Prostate gland (tissue), 2 donors: ENCODE measurements around the gene GPR139. TPM values are rescaled to one million over a fixed set of nuclear protein-coding genes. Genes with fewer than 3 reads are reported as not detected.
A peak's percentile ranks its signal among the peaks of the same experiment; 100 is the strongest.

ENCODE experiments used
- DNase-seq: peaks from one replicate; pipeline ENCODE4 v3.0.0-alpha.2; 2019; ENCODE audit warnings: low spot score
- H3K27ac ChIP-seq, 2 donors: fragments of 200-600 bp; sonication (generic); 2 replicates each; pipeline ENCODE4 v1.5.1; 2017 to 2019
- H3K27me3 ChIP-seq: fragments of 200-600 bp; sonication (generic); replicated peaks from 2 replicates; pipeline ENCODE4 v1.5.1; 2019; ENCODE audit not compliant: insufficient read depth
- H3K36me3 ChIP-seq, 2 donors: fragments of 200-600 bp; sonication (generic); 1 replicate in 1 of 2; 2 replicates in 1 of 2; pipeline versions ENCODE4 v1.5.1 to v1.8.1; 2017 to 2019
- H3K4me1 ChIP-seq: fragments of 200-600 bp; sonication (generic); replicated peaks from 2 replicates; pipeline ENCODE4 v1.5.1; 2019
- H3K4me3 ChIP-seq, 2 donors: fragments of 200-600 bp; sonication (generic); 2 replicates each; pipeline ENCODE4 v1.5.1; 2017 to 2019
- H3K9me3 ChIP-seq: fragments of 200-600 bp; sonication (generic); 2 replicates; pipeline ENCODE4 v1.5.1; 2017
- POLR2A ChIP-seq: fragments of 450-650 bp; IDR thresholded peaks from one replicate; pipeline ENCODE4 v1.6.1; 2016; ENCODE audit warnings: antibody characterized with exemption, mild to moderate bottlenecking
- POLR2AphosphoS5 ChIP-seq: sonication (generic); formaldehyde crosslinking; IDR thresholded peaks from one replicate; pipeline ENCODE4 v1.6.1; 2017; ENCODE audit warnings: antibody characterized with exemption
- WGBS: methylation state at CpG from one replicate; pipeline ENCODE4 v1.1.5; 2018; 5-methylcytosine and 5-hydroxymethylcytosine counted together
- intact Hi-C: fragments of 100-400 bp; cut with DNase I; formaldehyde crosslinking; loops from one replicate; pipeline ENCODE4 v1.14.2; 2022
- total RNA-seq, 2 donors: library from RNA; depleted of rRNA; stranded (reverse); fragments of >200 nt; gene quantifications; one replicate each; pipeline ENCODE4 v1.1.0, GENCODE V29; 2016
- TF ChIP-seq, protein P1 (sequence below), 4 experiments: fragments of 200-600 bp in 2 of 4; fragments of 450-650 bp in 2 of 4; sonication (generic) in 2 of 4; IDR thresholded peaks; 1 replicate in 3 of 4; 2 replicates in 1 of 4; pipeline ENCODE4 v1.5.1; 2016 to 2019; ENCODE audit warnings: antibody characterized with exemption in 4 of 4, mild to moderate bottlenecking in 2 of 4, moderate library complexity in 2 of 4

GPR139 gene
- not detected for total RNA-seq

DNA sequence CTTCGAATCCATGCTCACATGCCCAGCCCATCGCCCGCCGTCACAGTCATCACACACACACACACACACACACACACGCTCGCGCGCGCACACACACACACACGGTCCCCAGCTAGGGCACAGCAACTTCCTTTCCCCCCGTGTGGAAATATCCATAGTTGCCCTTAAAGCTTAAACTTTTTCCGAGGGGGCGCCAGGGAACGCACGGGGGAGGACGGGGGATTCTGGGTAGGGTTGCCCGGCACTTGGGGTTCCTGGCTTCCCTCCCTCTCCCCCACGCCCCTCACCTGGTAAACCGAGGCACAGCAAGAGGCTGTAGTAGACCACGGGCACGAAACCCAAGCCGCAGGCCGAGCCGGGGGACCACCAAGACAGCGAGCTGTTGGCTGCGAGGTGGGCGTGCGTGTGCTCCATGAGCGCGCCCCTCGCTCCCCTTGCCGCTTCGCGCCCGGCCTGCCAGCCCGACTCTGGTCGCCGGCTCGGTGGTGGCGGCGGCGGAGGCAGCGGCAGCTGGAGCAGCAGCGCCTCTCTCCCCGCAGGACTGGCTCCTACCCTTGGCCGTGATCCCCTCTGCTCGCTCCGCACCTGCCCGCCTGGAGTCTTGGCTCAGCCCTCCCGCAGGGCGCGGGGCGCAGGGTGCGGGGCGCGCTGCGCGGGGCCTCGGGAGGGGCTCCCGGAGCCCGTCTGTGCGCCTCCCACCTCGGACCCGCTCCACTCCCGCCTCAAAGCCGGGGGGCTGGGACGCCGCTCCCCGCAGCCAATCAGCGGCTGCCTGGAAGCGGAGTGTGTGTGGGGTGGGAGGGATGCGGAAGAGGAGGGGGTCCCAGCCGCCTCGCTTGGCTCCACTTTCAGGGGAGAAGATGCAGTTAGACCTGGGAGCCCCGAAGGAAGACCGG lies at the start of gene GPR139:
Gene GPR139 (minus strand): TSS at position 688 of the 896 bp plus-strand sequence. CDS start 274 bp downstream, at position 414.
- TF ChIP-seq POLR2AphosphoS5 (no peak), POLR2A (no peak)
- TF ChIP-seq, protein P1, sequence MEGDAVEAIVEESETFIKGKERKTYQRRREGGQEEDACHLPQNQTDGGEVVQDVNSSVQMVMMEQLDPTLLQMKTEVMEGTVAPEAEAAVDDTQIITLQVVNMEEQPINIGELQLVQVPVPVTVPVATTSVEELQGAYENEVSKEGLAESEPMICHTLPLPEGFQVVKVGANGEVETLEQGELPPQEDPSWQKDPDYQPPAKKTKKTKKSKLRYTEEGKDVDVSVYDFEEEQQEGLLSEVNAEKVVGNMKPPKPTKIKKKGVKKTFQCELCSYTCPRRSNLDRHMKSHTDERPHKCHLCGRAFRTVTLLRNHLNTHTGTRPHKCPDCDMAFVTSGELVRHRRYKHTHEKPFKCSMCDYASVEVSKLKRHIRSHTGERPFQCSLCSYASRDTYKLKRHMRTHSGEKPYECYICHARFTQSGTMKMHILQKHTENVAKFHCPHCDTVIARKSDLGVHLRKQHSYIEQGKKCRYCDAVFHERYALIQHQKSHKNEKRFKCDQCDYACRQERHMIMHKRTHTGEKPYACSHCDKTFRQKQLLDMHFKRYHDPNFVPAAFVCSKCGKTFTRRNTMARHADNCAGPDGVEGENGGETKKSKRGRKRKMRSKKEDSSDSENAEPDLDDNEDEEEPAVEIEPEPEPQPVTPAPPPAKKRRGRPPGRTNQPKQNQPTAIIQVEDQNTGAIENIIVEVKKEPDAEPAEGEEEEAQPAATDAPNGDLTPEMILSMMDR (IDR thresholded peaks at IDR 0.05) = no peak
- Histone ChIP-seq H3K9me3 (no peaks in the 10 kb centered on the region), H3K27me3 (peaks cover 16% of the 10 kb centered on the region), H3K36me3 (no peaks in the 10 kb centered on the region), H3K27ac (no peak within 1 kb of the TSS), H3K4me3 (no peak within 1 kb of the TSS), H3K4me1 (no peaks in the 10 kb centered on the region)
- under 1% methylated on average over 48 of the region's 76 CpGs for WGBS
- intact Hi-C loops = no loop called here
- no peak for DNase-seq

DNA sequence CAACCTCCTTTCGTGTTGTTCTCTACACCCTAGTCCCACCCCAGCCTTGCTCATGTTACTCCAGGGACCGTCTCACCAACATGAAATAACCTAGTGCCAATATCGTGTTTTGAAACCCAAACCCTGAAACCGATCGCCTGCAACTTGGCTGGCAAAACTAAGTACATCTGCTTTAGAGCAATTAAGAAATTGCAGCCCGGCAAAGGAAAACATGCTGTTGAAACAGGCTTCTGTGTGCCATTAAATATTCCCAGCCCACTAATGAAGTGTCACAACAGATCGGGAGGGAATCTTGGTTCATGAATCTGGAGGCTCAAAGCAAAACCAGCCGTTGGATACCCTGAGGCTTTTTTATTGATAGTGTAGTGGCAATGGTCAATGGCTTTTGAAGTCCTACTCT lies 48.3 kb upstream of the GPR139 start:
- Histone ChIP-seq H3K27ac (no peak overlapping the region), H3K9me3 (no peaks in the 10 kb centered on the region), H3K27me3 (peaks cover 2% of the 10 kb centered on the region), H3K36me3 (no peaks in the 10 kb centered on the region), H3K4me3 (no peak overlapping the region), H3K4me1 (no peaks in the 10 kb centered on the region)
- no peak for DNase-seq
- intact Hi-C loops = no loop called here
- WGBS = 73% methylated on average over 8 of the region's 8 CpGs
- TF ChIP-seq POLR2A = no peak
- TF ChIP-seq, protein P1 (IDR thresholded peaks at IDR 0.05) = no peak
- no peak for TF ChIP-seq POLR2AphosphoS5

DNA sequence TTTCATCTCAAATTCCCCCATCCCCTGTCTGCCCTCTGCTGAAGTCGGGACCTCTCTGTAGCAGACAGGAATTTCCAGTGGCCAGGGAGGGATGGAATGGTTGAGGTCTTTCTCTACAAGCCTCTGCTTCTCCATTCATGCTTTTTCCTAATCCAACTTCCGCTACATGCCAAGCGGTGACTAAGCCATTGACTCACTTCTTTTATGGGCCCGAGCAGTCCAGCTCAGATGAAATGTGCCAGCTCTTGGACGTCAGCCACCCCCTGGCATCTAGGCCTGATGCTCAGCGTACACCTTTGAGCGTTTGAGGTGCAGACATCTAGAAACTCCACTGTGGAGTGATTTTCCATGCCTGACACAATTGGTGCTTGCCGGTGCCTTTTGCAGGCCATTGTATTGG lies 40.7 kb upstream of the GPR139 start:
- DNase-seq = peak; percentile 93
- Histone ChIP-seq H3K27ac (no peak overlapping the region), H3K4me1 (no peaks in the 10 kb centered on the region), H3K27me3 (peaks cover 2% of the 10 kb centered on the region), H3K36me3 (no peaks in the 10 kb centered on the region), H3K4me3 (no peak overlapping the region), H3K9me3 (no peaks in the 10 kb centered on the region)
- 41% methylated on average over 8 of the region's 8 CpGs for WGBS
- intact Hi-C loops = no loop called here
- TF ChIP-seq POLR2A = no peak
- TF ChIP-seq, protein P1 (IDR thresholded peaks at IDR 0.05) = no peak
- peak; percentile 92 for TF ChIP-seq POLR2AphosphoS5

DNA sequence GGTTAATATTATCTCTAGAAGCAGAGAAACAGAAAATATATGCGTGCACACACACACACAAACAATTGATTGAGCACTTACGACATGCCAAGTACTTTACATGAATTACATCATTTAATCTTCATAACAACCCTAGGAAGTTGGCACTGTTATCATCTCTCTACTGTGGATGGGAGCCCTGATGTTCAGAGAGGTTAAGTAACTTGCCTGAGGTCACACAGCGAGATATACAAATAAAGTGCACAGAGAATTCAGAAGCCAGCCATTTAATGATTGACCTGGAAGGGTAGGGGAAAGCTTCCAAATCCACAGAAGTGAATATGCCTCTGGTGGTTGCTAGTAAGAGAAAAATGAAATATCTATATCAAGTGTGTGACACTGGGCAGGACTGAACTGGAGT lies 37.5 kb upstream of the GPR139 start:
- TF ChIP-seq POLR2A = no peak
- no peak for TF ChIP-seq POLR2AphosphoS5
- WGBS = 93% methylated on average over 3 of the region's 3 CpGs
- H3K9me3 ChIP-seq = no peaks in the 10 kb centered on the region
- intact Hi-C loops = no loop called here
- H3K4me3 ChIP-seq = no peak overlapping the region
- H3K27me3 ChIP-seq = no peaks in the 10 kb centered on the region
- no peak for DNase-seq
- no peaks in the 10 kb centered on the region for H3K4me1 ChIP-seq
- H3K36me3 ChIP-seq = no peaks in the 10 kb centered on the region
- H3K27ac ChIP-seq = no peak overlapping the region

DNA sequence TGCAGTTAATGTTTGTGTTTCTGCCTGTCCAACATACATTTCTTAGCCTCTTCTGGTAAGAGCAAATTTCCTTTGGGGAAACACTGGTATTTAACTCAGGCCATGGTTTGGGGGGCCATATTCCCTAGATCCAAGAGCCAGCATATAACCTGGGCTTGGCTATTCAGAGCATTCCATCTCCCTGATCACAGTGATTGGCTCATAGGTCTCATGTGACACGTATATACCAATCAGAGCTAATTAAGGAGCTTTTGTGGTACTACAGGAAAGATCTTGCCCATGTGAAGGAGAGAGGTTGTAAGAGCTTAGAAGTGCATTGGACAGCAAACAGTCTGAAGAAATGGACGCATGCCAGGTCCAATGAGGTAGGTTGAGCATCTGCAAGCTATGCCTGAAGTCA lies 33.4 kb upstream of the GPR139 start:
- intact Hi-C loops = no loop called here
- no peaks in the 10 kb centered on the region for H3K36me3 ChIP-seq
- TF ChIP-seq, protein P1 (IDR thresholded peaks at IDR 0.05) = no peak
- TF ChIP-seq POLR2AphosphoS5 (no peak), POLR2A (no peak)

More for the DNA sequence above, 33.4 kb upstream of the GPR139 start:
- Histone ChIP-seq H3K4me3 (no peak overlapping the region), H3K27me3 (no peaks in the 10 kb centered on the region), H3K4me1 (no peaks in the 10 kb centered on the region), H3K9me3 (no peaks in the 10 kb centered on the region), H3K27ac (no peak overlapping the region)
- 79% methylated on average over 2 of the region's 2 CpGs for WGBS
- no peak for DNase-seq
